NCI-H1105 treated with DMSO at 0.1 percent for 48 hours (cell line): Measurements from ENCODE around the gene RFX7.
"Not testable (repeated sequence)": the region's sequence is repeated elsewhere in the genome, so short reads cannot be mapped to it uniquely, and the experiment has no call there.

Experiments
- DNase-seq: peaks from one replicate; lab custom pipeline; 2025; lab: John Stamatoyannopoulos, UW

The RFX7 gene

DNA sequence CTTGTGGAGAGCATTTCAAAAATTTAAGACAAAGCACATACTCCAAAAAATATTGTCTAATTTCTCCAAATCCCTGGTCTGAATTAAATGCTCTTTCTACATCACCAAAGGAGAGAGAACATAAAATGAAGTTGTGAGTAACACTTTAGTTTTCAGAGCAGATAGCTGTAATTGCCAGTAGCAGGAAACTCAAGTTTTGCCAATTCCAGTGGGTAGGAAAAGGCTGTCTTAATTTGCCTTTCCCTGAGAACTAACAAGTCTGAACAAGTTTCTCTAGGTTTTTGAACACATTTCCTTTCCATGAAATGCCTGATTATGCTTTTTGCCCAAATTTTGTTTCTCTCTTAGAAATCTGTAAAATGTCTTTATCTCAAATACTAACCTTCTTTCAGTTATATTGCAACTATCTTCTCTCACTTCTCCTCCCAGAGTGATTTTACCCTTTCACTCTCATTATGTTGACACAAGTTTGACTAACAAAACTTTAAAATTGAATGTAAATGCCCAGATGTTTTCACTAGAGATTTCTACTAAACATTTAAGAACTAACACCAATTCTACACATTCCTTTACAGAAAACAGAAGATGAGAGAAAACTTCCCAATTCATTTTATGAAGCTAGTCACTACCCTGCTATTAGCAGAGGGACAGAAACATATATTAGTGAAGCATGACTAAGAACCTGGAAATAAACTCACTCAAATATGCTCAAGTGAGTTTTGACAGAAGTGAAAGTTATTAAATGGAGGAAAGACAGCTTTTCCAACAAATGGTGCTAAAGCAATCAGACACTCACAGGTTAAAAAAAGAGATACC lies 38.4 kb downstream of the RFX7 start:
- DNase-seq: no peak

DNA sequence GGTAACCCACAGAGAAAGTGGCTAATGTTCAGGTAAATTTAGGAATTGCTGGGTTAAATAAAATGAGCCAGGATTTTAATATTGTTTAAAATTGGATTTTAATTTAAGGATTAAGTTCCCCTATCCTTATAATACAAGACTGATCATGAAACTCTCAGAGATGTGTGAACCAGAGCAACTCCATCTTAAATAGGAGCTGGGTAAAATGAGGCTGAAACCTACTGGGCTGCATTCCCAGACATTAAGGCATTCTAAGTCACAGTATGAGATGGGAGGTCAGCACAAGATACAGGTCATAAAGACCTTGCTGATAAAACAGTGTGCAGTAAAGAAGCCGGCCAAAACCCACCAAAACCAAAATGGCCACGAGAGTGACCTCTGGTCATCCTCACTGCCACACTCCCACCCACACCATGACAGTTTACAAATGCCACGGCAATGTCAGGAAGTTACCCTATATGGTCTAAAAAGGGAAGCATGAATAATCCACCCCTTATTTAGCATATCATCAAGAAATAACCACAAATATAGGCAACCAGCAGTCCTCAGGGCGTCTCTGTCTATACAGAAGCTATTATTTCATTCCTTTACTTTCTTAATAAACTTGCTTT lies 40.3 kb downstream of the RFX7 start:
- not testable (repeated sequence) for DNase-seq

DNA sequence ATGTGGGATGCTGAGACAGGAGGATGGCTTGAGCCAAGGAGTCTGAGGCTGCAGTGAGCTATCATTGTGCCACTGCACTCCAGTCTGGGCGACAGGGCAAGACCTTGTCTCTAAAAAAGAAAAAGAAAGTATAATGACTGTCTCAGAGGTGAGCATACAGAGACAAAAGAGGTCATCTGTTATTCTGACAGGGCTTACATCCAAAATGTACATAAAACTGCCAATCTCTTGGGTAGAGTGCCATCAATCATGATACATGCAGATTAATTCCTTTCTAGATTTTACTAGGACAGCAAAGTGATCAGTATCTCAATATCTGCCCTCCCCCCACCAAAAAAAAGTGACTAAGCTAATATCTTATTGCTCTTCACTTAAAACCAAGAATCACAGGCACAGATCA lies 41.0 kb downstream of the RFX7 start:
- DNase-seq: no peak

DNA sequence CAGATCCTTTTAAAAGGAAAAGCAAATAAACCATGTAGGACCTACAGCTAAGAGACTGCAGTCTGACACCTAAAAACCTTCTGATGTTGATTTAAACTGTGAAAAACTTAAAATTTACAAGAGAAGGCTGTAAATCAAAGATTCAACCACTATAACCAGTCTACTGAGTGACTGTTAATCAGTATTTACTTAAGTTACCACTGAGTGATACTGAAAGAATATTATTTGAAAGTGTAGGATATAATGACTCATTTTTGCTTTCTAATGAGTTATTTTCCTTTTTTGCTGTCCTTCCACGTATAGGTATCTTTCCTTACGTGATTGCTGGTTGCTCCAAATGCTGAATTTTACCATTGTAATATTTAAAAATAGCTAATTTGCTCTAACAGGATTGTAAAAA lies 44.6 kb downstream of the RFX7 start:
- no peak for DNase-seq

DNA sequence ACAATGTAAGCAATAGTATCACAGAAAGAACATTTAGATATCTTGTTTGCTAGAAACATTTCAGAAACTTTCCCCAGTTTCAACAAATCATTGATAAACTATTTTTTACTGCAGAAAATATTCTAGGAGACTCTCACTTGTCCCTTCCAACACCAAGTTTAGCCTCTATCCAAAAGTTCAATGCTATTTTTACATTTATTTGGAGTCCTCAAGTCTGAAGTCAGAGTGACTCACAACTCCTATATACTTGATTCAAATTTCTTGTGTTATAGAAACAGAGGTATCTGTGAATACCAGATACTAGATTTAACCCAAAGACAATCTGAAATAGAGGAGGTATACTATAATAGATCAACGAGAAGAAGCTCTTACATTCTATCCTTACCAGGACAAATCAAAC lies 49.6 kb downstream of the RFX7 start:
- no peak for DNase-seq

DNA sequence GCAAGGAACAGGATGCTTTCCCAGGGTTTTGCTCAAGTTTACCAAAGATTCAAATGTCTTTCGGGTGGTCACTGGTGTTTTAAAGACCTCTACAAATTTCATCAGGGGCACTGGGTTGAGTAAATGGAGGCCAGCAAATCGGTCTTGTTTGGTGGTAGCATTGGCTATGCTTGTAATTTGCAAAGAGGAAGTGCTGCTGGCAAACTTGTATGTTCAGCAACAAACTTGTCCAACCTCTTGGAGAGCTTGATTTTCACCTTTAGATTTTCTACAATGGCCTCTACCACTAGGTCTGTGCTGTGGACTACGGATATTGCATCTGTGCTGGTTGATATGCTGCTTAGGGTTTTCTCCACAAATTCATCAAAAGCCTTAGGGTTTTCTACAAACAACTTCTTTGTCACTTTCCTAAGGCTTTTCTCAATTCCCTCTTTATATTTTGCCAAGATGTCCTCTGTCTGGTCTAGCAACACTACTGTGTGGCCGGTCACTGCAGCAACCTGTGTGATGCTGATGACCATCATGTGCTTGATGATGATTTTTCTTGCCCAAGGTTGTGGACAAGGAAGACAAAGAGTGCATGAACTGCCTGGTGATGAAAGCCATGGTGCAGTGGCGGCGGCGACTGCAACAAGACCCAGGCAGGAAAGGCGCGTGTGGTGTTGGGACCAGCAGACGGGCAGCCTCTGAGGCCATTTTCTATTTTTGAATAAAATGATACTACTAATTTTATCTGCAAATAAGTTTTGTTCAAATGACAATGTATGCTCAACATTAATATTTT lies 50.8 kb downstream of the RFX7 start:
- no peak for DNase-seq

DNA sequence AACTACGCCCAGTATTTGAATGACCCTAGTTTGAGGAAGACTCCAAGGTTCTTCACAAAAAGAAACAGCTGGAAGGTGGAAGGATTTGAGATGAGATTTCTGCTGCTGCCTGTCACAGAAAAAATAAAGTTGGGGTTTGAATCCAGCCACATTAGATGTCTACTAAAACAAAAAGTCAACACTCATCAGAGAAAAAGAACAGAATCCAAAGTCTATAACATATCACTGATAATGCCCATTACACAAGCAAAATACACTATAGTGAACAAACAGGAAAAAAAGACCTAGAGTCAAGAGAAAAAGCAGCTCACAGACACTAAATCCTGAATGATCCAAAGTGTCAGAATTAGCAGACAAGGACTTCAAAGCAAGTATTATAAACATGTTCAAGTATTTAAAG lies 56.0 kb downstream of the RFX7 start:
- DNase-seq: no peak

DNA sequence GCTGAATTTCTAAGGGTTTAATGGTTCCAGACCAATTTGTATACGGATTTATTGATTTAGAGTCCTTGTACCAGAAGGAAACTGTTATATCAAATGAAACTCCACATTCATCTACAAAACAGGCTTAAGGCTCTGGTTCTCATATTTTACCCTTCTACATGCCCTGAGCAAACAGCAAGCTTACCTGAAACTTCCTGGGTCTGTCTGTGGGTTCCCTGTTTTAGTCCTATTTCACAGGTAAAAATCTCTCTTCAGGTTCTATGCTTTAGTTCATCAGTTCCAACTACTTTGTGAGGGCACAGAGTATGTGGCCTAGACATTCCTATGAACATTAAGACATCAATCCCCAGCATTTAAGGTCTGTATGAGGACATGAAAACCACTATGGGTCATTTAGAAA lies 57.7 kb downstream of the RFX7 start:
- DNase-seq: no peak

DNA sequence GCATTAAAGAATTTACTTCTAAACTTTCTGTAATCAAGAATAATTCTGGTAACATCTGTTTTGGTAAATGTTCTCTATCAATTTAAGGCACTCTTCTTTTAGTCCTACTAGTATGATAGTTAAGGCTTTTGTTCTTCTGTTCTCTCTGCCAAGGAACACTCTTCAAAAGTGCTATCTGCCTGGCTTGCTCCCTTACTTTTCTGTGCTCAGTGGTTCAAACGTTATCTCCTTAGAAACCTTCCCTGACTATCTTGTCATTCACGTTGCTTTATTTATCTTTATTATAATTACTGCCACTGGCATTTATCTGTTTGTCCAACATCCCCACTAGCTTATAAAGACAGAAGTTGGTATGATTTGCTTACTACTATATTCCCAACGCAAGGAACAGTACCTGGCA lies 59.2 kb downstream of the RFX7 start:
- no peak for DNase-seq

DNA sequence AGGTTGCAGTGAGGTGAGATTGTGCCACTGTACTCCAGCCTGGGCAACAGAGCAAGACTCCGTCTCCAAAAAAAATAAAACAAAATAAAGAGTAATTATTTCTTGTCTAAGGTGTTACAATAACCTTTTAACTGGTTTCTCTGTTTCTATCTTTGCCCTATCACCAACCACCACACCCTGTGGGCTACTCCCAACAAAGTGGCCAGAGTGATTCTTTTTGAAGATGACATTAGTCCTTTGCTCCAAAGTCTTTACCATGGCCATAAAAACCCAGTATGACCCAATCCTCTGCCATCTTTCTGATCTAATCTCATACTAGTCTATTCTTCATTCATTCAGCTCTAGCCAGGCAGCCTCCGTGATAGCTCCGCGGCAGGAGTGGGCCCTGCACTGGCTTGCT lies 62.8 kb downstream of the RFX7 start:
- no peak for DNase-seq

DNA sequence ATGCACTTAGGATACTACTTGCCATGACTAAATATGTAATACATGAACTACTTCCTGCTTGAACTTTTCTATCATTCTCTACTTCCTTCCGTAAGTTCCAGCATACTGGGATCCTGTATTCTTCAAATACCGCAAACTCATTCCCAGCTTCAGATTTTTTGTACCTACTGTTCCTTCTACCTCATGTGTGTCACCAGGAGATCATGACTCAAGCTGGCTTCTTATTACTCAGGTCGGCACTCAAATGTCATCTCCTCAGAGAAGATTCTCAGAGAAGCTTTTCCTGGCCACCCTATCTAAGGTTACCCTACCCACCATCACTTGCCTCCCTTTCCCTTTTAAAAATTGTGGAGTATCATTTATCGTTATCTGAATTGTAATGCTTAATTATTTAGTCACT lies 66.7 kb downstream of the RFX7 start:
- no peak for DNase-seq

DNA sequence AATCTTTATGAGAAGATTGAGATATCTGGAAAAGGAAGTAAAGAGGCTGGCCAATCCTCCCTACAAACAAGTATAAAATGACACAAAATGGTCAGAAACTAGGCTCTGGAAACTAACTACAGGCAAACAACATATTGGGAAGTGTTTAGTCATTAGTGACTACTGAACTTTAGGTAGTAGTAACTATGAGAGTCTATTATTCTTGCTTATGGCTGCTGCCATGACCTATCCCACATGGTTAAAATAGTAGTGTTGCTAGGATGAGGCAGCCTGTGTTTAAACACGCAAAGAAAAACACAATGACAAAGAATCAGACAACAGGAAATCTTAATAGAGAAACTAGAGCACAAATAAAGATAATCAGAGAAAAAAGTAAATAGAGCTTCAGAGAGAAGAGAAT lies 67.9 kb downstream of the RFX7 start:
- DNase-seq: no peak

DNA sequence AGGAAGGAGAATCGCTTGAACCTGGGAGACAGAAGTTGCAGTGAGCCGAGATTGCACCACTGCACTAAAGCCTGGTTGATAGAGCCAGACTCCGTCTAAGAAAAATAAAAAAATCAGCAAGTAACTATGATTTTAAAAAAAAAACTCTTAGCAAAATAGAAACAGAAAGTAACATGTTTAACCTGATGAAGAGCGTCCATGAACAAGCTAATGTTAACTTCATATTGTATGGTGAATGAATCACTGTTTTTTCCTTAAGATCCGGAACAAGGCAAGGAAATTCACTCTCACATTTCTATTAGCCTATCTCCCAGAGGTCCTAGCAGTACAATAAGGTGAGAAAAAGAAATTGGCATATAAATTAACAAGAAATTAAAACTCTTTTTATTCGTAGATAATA lies 69.0 kb downstream of the RFX7 start:
- no peak for DNase-seq

DNA sequence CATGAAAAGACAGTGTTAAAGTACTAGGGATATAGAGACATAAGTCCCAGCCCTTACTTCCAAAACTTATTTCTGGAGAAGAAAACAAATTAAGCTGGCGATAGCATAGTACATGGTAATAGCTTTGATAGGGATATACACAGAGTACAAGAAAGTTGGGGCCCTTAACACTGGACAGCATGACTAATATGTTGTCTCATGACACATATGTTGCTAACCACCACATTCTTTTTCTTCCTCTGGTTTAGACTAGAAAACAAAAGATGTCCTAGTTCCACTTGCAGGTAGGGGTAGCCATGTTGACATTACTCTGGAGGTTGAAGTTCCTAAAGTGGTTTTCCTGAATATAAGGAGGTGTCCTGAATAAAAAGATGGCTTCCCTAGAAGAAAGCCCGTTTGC lies 75.3 kb downstream of the RFX7 start:
- DNase-seq: no peak

DNA sequence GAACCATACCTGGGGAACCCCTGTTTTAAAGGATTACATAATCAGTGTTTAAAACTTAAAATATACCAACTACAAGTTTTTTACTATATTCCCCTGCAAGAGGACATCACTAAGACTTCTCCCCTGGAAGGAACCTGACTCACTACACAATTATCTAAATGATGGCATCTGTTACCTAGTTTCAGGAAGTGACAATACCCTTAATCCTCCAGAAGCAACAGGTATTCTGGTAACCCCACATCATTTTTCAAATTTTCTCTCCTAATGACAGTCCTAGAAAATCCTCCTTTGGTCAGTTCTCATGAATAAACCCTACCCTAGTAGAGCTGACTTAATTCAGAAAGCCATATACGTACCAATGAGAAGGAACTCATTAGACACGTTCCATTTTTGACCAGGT lies 78.4 kb downstream of the RFX7 start:
- no peak for DNase-seq

DNA sequence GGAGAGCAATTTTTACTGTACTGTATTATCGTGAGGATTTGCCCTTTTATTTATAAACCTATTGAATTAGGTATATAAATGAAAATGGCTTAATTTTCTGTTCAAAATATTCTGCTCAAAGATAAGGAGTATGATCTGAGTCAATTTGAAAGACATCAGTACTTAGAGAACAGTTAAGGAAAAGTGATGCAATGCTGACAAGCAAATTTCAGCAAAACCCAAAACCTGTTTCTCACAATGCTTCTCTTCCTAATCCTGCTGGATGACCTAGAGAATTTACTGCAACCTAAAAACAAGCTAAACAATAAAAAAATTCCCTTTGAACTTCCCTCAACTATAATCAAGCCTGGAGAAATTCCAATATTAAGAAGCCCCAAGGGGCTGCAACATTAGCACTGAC lies 82.7 kb downstream of the RFX7 start:
- no peak for DNase-seq

DNA sequence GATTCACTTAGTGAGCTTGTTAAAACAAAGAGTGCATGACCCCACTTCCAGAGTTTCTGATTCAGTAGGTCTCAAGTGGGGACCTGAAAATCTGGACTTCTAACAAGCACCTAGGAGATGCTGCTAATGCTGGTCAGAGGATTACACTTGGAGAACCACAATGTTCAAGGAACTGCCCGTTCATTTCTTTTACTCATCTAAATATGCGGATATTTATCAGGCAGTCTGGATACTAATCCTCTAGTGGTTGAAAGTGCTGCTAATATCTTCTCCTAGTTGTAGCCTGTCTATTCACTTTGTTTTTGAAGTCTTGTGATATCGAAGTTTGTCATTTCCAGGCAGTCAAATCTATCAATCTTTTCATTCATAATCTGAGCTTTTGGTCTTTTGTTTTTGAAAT lies 86.8 kb downstream of the RFX7 start:
- DNase-seq: no peak

DNA sequence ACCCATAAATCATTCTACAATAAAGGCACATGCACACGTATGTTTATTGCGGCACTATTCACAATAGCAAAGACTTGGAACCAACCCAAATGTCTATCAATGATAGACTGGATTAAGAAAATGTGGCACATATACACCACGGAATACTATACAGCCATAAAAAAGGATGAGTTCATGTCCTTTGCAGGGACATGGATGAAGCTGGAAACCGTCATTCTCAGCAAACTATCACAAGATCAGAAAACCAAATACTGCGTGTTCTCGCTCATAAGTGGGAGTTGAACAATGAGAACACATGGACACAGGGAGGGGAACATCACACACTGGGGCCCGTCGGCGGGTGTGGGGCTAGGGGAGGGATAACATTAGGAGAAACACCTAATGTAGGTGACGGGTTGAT lies 88.4 kb downstream of the RFX7 start:
- not testable (repeated sequence) for DNase-seq

DNA sequence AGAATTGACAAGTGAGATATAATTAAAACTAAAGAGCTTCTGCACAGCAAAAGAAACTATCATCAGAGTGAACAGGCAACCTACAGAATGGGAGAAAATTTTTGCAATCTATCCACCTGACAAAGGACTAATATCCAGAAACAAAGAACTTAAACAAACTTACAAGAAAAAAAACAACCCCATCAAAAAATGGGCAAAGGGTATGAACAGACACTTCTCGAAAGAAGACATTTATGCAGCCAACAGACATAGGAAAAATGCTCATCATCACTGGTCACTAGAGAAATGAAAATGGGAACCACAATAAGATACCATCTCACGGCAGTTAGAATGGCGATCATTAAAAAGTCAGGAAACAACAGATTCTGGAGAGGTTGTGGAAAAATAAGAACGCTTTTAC lies 88.9 kb downstream of the RFX7 start:
- not testable (repeated sequence) for DNase-seq

DNA sequence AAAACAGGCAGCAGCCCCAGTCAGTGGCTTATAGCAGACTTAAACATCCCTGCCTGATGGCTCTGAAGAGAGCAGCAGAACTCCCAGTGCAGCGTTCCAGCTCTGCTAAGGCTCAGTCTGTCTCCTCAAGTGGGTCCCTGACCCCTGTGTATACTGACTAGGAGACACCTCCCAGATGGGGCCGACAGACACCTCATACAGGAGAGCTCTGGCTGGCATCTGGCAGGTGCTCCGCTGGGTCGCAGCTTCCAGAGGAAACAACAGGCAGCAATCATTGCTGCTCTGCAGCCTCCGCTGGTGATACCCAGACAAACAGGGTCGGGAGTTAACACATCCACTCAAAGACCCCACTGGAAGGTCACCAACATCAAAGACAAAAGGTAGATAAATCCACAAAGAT lies 93.5 kb downstream of the RFX7 start:
- no peak for DNase-seq

DNA sequence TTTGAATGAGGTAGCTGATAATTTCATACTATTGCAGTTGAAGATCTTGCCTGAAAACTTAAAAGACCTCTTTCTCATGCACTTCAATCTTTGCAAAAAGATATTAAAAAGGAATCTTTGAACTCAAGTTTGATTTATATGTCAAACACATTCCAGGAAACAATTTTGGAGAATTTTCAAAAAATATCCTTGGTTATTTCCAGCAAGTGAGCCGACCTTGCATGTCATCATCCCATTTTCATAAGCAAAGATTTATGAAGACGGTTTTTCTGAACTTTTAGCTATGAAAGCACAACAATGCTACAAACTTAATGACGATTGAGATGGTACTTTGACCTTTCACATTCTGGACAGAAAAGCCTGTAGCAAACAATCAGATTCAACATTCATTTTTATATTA lies 95.6 kb downstream of the RFX7 start:
- no peak for DNase-seq

DNA sequence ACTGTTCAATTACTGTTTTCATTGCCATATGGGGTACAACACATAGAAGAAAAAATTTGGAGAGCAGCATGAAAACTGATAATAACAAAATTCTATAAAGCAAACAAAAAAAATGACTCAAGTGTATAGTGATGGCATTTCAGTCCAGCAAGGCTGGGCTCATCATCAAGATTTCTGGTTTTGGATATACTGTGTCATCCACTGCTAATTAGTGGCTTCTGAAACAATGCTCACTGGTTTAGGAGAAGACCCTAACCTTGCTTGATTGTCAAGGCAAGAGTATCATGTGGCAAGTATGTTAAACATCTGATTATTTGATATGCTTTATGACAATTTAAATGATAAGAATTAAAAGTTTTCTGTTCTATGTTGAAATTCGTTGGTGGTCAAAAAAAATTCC lies 96.9 kb downstream of the RFX7 start:
- no peak for DNase-seq

DNA sequence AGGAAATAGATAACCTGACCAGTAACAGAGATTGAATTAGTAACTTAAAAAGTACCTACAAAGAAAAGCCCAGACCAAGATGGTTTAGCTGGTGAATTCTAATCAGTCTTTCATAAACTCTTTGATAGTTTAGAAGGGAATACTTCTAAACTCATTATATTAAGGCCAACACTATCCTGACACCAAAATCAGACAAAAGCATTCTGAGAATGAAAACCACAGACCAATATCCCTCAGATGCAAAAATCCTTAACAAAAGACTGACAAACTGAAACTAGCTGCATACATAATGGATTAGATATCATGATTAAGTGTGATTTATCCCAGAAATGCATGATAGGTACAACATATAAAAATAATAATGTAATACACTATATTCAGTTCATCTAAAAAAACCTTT lies 115.6 kb downstream of the RFX7 start:
- DNase-seq: no peak
